ENCODE results near the gene RHOT1. TPM values are rescaled to one million over a fixed set of nuclear protein-coding genes. Genes with fewer than 3 reads are reported as not detected.
"Not testable (repeated sequence)": the region's sequence is repeated elsewhere in the genome, so short reads cannot be mapped to it uniquely, and the experiment has no call there.

The RHOT1 gene
- total and polyA plus RNA-seq, 10 donors = 21.2 to 57.1 (median 33.6) TPM

DNA sequence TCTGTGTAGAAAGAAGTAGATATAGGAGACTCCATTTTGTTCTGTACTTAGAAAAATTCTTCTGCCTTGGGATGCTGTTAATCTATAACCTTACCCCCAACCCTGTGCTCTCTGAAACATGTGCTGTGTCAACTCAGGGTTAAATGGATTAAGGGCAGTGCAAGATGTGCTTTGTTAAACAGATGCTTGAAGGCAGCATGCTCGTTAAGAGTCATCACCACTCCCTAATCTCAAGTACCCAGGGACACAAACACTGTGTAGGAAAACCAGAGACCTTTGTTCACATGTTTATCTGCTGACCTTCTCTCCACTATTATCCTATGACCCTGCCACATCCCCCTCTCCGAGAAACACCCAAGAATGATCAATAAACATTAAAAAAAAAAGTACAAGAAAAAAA is 38.0 kb downstream of the RHOT1 start:
- H3K27ac ChIP-seq; H3K4me3 ChIP-seq; intact Hi-C loops (cut with DNase I; ENCODE audit: low total_unique reads); H3K27me3 ChIP-seq (replicated peaks in 1 of 7); H3K4me1 ChIP-seq; DNase-seq: not testable (repeated sequence)
- Histone ChIP-seq H3K9me3 (peaks cover 0 to 11% (median 0%) of the 10 kb centered on the region in 8 donors), H3K36me3 (peaks cover 0 to 100% (median 44%) of the 10 kb centered on the region in 6 donors)
- 57 to 92% (median 67%) methylated on average over 2 of the region's 2 CpGs for WGBS, 5 donors

DNA sequence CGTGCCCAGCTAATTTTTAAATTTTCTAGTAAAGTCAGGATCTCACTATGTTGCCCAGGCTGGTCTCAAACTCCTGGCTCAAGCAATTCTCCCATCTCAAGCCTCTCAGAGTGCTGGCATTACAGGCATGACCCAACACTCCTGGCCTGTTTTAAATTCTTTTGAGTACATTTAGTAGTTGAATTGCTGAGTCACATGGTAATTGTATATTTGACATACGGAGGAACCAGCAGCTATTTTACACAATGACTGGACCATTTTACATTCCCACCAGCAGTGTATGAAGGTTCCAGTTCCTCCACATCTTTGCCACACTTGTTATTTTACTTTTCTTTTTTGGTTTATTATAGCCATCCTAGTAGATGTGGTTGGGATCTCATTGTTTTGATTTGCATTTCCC is 43.6 kb downstream of the RHOT1 start:
- H3K4me1 ChIP-seq = no peaks in the 10 kb centered on the region
- no peak overlapping the region for H3K27ac ChIP-seq
- no peak overlapping the region for H3K4me3 ChIP-seq
- intact Hi-C loops (cut with DNase I; ENCODE audit: low total_unique reads) = no loop called here
- no peaks in the 10 kb centered on the region for H3K27me3 ChIP-seq (replicated peaks in 1 of 7)
- WGBS, 5 donors = 89 to 95% (median 92%) methylated on average over 2 of the region's 2 CpGs
- no peak for DNase-seq
- peaks cover 0 to 100% (median 23%) of the 10 kb centered on the region in 6 donors for H3K36me3 ChIP-seq
- H3K9me3 ChIP-seq = no peaks in the 10 kb centered on the region
- TF ChIP-seq, protein P1, sequence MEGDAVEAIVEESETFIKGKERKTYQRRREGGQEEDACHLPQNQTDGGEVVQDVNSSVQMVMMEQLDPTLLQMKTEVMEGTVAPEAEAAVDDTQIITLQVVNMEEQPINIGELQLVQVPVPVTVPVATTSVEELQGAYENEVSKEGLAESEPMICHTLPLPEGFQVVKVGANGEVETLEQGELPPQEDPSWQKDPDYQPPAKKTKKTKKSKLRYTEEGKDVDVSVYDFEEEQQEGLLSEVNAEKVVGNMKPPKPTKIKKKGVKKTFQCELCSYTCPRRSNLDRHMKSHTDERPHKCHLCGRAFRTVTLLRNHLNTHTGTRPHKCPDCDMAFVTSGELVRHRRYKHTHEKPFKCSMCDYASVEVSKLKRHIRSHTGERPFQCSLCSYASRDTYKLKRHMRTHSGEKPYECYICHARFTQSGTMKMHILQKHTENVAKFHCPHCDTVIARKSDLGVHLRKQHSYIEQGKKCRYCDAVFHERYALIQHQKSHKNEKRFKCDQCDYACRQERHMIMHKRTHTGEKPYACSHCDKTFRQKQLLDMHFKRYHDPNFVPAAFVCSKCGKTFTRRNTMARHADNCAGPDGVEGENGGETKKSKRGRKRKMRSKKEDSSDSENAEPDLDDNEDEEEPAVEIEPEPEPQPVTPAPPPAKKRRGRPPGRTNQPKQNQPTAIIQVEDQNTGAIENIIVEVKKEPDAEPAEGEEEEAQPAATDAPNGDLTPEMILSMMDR (IDR thresholded peaks at IDR 0.05 in 8 of 11, conservative IDR thresholded peaks at IDR 0.05 in 3 of 11) = no peak
- TF ChIP-seq POLR2A (IDR thresholded peaks at IDR 0.05) (no peak), POLR2AphosphoS5 (IDR thresholded peaks at IDR 0.05) (no peak)

DNA sequence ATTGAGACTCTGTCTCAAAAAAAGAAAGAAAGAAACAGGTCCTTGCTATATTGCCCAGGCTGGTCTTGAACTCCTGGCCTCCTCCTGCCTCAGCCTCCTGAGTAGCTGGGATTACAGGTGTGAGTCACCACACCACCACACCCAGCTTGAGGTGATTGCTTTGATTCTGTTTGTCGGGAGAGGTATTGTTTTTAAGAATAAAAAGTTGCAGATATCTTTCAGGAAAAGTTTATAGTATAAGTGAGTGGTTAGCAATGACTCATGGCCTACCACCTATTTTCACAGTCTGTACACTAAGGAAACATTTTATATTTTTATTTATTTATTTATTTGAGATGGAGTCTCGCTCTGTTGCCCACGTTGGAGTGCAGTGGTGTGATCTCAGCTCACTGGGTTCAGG is 45.0 kb downstream of the RHOT1 start:
- Histone ChIP-seq H3K27ac (no peak overlapping the region), H3K4me3 (no peak overlapping the region), H3K9me3 (no peaks in the 10 kb centered on the region), H3K36me3 (peaks cover 0 to 99% (median 18%) of the 10 kb centered on the region in 6 donors), H3K27me3 (replicated peaks in 1 of 7) (no peaks in the 10 kb centered on the region), H3K4me1 (no peaks in the 10 kb centered on the region)
- intact Hi-C loops (cut with DNase I; ENCODE audit: low total_unique reads) = no loop called here
- TF ChIP-seq, protein P1 (IDR thresholded peaks at IDR 0.05 in 8 of 11, conservative IDR thresholded peaks at IDR 0.05 in 3 of 11) = no peak
- TF ChIP-seq POLR2A (IDR thresholded peaks at IDR 0.05) = no peak
- TF ChIP-seq POLR2AphosphoS5 (IDR thresholded peaks at IDR 0.05) = no peak
- DNase-seq = no peak
- 90 to 100% (median 95%) methylated on average over 3 of the region's 3 CpGs for WGBS, 5 donors

DNA sequence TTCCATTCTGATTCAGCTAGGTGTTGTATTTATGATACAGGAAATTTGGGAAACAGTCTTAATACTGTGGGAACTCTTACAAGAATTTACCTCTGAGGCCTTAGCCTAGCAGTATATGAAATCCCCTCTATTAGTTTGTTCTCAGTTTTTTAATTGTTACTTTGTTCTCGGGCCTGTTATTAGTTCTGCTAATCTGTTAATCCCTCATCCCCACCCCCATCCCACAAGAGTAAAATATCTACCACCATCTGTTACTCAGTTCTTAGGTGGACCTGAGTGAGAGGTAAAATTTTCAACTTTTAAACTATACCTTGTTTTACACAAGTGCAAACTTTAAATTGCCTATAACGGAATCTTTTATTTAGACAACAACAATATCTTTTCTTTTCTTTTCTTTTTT is 47.0 kb downstream of the RHOT1 start:
- intact Hi-C loops (cut with DNase I; ENCODE audit: low total_unique reads) = no loop called here
- Histone ChIP-seq H3K27me3 (replicated peaks in 1 of 7) (no peaks in the 10 kb centered on the region), H3K36me3 (peaks cover 0 to 99% (median 33%) of the 10 kb centered on the region in 6 donors), H3K9me3 (no peaks in the 10 kb centered on the region), H3K4me1 (no peaks in the 10 kb centered on the region), H3K27ac (no peak overlapping the region), H3K4me3 (no peak overlapping the region)
- 95 to 98% (median 97%) methylated on average over 2 of the region's 2 CpGs for WGBS, 5 donors
- DNase-seq = no peak
- TF ChIP-seq POLR2AphosphoS5 (IDR thresholded peaks at IDR 0.05) (no peak), POLR2A (IDR thresholded peaks at IDR 0.05) (no peak)
- TF ChIP-seq, protein P1 (IDR thresholded peaks at IDR 0.05 in 8 of 11, conservative IDR thresholded peaks at IDR 0.05 in 3 of 11) = no peak

DNA sequence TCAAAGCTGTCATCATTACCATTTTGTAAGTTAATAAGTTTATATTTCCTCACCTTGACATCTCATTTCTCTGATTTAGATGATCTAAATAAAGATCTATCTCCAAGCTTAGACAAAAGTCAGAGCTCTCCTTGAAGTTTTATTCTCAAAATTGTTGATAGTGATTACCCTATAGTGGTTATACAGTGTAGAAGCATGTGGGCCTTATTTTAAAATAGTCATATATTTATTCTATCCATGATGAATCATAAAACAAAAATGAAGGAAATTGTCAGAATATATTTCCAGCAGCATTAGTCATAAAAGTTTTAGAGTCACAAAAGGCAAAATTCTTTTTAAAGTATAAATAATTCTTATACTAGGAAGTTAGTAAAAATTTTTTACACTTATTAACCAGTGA is 49.0 kb downstream of the RHOT1 start:
- DNase-seq = no peak
- TF ChIP-seq POLR2AphosphoS5 (IDR thresholded peaks at IDR 0.05) = no peak
- TF ChIP-seq, protein P1 (IDR thresholded peaks at IDR 0.05 in 8 of 11, conservative IDR thresholded peaks at IDR 0.05 in 3 of 11) = no peak
- no peak for TF ChIP-seq POLR2A (IDR thresholded peaks at IDR 0.05)
- intact Hi-C loops (cut with DNase I; ENCODE audit: low total_unique reads) = no loop called here
- Histone ChIP-seq H3K27me3 (replicated peaks in 1 of 7) (no peaks in the 10 kb centered on the region), H3K36me3 (peaks cover 0 to 99% (median 39%) of the 10 kb centered on the region in 6 donors), H3K4me1 (no peaks in the 10 kb centered on the region), H3K4me3 (no peak overlapping the region), H3K9me3 (no peaks in the 10 kb centered on the region), H3K27ac (no peak overlapping the region)
